ENCODE measurements around the gene FGFBP1. TPM values are rescaled to one million over a fixed set of nuclear protein-coding genes. Genes with fewer than 3 reads are reported as not detected.

The FGFBP1 gene
- total and polyA plus RNA-seq, 2 donors (not counting 1 experiment from before 2014, with no cell fraction given): not detected

DNA sequence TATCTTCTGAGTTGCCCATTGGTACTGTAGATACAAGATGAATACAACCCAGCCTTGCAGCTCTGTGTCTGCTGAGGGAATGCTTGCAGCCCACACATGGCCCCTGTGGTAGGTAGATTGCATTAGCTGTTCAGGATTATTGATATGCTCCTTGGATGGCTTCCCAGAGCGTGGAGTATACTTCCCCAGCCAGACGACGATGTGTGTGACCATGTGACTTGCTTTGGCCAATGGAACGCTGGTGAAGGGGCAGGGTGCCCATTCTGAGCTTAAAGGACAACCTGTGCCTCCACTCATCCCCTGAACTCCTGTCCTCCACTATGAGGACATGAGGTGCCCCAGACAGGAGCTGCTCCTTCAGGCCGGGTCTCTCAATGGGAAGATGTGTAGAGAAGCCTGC lies 48.4 kb upstream of the FGFBP1 start:
- Histone ChIP-seq H4K20me1 (ENCODE audit: control insufficient read depth, insufficient read depth, low read length, poor library complexity, severe bottlenecking) (no peaks in the 10 kb centered on the region), H3K9me3 (ENCODE audit: control extremely low read depth in 1 of 3, control insufficient read depth in 2 of 3, insufficient read depth in 1 of 3, low read length in 2 of 3) (no peaks in the 10 kb centered on the region), H3K9ac (ENCODE audit: low read length) (no peak overlapping the region), H3K4me1 (ENCODE audit: control insufficient read depth in 2 of 2, insufficient read depth in 2 of 2, low read length in 2 of 2) (no peaks in the 10 kb centered on the region), H3K27me3 (replicated peaks in 1 of 4; ENCODE audit: control extremely low read depth in 1 of 4, control insufficient read depth in 3 of 4, insufficient read depth in 4 of 4, low read length in 3 of 4) (no peaks in the 10 kb centered on the region), H3K36me3 (replicated peaks in 1 of 2; ENCODE audit: control extremely low read depth in 1 of 2, control insufficient read depth in 1 of 2, extremely low read depth in 1 of 2, insufficient read depth in 2 of 2, low read length in 1 of 2) (no peaks in the 10 kb centered on the region), H3K79me2 (ENCODE audit: control insufficient read depth, insufficient read depth, low read length) (no peaks in the 10 kb centered on the region), H3K4me3 (ENCODE audit: control extremely low read depth in 1 of 5, extremely low read depth in 1 of 5, insufficient read depth in 1 of 5, low read depth in 2 of 5, low read length in 4 of 5) (no peak overlapping the region), H2AFZ (ENCODE audit: insufficient read depth, low read depth, low read length, poor library complexity, severe bottlenecking) (no peak overlapping the region), H3K27ac (ENCODE audit: low read length in 2 of 2) (no peak overlapping the region), H3K4me2 (replicated peaks; ENCODE audit: low read depth, low read length, poor library complexity, severe bottlenecking) (no peak overlapping the region)
- no peak for TF ChIP-seq CTCF (IDR thresholded peaks at IDR 0.05)
- no peak for TF ChIP-seq EZH2 (IDR thresholded peaks at IDR 0.05; ENCODE audit: borderline replicate concordance, insufficient read depth, low read depth, low read length, poor library complexity, severe bottlenecking)
- Mint-ChIP-seq H3K27me3 (peaks cover 6% of the 10 kb centered on the region), H3K9me3 (ENCODE audit: insufficient read depth) (no peaks in the 10 kb centered on the region), H3K27ac (no peak overlapping the region), H3K4me3 (no peak overlapping the region), H3K4me1 (no peaks in the 10 kb centered on the region)
- POLR2A ChIA-PET: no interaction called here
- no peak for ATAC-seq (ENCODE audit: low read depth)
- 76% methylated on average over 4 of the region's 5 CpGs for WGBS (ENCODE audit: insufficient coverage)
- CTCF ChIA-PET: interaction anchor here (2.0 kb wide), 1 partner anchor 15 kb away, joined by 6 read pairs; no protein-coding TSS in a partner anchor
- intact Hi-C loops (cut with micrococcal nuclease): no loop called here
- DNase-seq: no peak

DNA sequence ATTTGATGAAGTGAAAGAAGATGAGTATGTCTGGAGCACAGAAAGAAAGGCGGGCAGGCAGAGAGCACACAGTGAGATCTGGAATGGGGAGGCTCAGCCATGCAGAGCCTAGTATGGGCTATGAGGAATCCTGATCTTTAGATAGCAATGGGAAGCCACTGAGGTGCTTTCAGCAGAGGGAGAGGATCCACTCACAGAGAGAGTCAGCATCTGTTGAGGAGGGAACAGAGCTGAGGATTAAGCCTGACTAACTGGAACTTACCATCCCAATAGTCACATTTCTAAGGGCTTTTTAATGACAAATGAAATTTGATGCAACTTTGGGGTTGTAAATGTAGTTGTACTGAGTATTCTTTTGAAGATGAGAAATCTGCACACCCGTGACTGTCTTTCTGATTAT lies 45.1 kb upstream of the FGFBP1 start:
- ATAC-seq (ENCODE audit: low read depth) (no peak), DNase-seq (no peak)
- no peak overlapping the region for H3K4me2 ChIP-seq (replicated peaks; ENCODE audit: low read depth, low read length, poor library complexity, severe bottlenecking)
- H3K9me3 ChIP-seq (ENCODE audit: control extremely low read depth in 1 of 3, control insufficient read depth in 2 of 3, insufficient read depth in 1 of 3, low read length in 2 of 3): no peaks in the 10 kb centered on the region
- intact Hi-C loops (cut with micrococcal nuclease): no loop called here
- POLR2A ChIA-PET: no interaction called here
- no peaks in the 10 kb centered on the region for H4K20me1 ChIP-seq (ENCODE audit: control insufficient read depth, insufficient read depth, low read length, poor library complexity, severe bottlenecking)
- no peaks in the 10 kb centered on the region for H3K36me3 ChIP-seq (replicated peaks in 1 of 2; ENCODE audit: control extremely low read depth in 1 of 2, control insufficient read depth in 1 of 2, extremely low read depth in 1 of 2, insufficient read depth in 2 of 2, low read length in 1 of 2)
- CTCF ChIA-PET: no interaction called here
- no peaks in the 10 kb centered on the region for H3K4me1 Mint-ChIP-seq
- H3K4me1 ChIP-seq (ENCODE audit: control insufficient read depth in 2 of 2, insufficient read depth in 2 of 2, low read length in 2 of 2): no peaks in the 10 kb centered on the region
- no peaks in the 10 kb centered on the region for H3K27me3 ChIP-seq (replicated peaks in 1 of 4; ENCODE audit: control extremely low read depth in 1 of 4, control insufficient read depth in 3 of 4, insufficient read depth in 4 of 4, low read length in 3 of 4)
- peaks cover 6% of the 10 kb centered on the region for H3K27me3 Mint-ChIP-seq
- TF ChIP-seq EZH2 (IDR thresholded peaks at IDR 0.05; ENCODE audit: borderline replicate concordance, insufficient read depth, low read depth, low read length, poor library complexity, severe bottlenecking) (no peak), CTCF (IDR thresholded peaks at IDR 0.05) (no peak)
- no peak overlapping the region for H3K27ac ChIP-seq (ENCODE audit: low read length in 2 of 2)
- H3K27ac Mint-ChIP-seq: no peak overlapping the region
- 82% methylated on average over 1 of the region's 2 CpGs for WGBS (ENCODE audit: insufficient coverage)
- no peak overlapping the region for H3K9ac ChIP-seq (ENCODE audit: low read length)
- no peak overlapping the region for H3K4me3 Mint-ChIP-seq
- H3K9me3 Mint-ChIP-seq (ENCODE audit: insufficient read depth): no peaks in the 10 kb centered on the region
- H3K4me3 ChIP-seq (ENCODE audit: control extremely low read depth in 1 of 5, extremely low read depth in 1 of 5, insufficient read depth in 1 of 5, low read depth in 2 of 5, low read length in 4 of 5): no peak overlapping the region
- H2AFZ ChIP-seq (ENCODE audit: insufficient read depth, low read depth, low read length, poor library complexity, severe bottlenecking): no peak overlapping the region
- H3K79me2 ChIP-seq (ENCODE audit: control insufficient read depth, insufficient read depth, low read length): no peaks in the 10 kb centered on the region
